OCI-LY1 (cell line): ENCODE data around the gene VMA21.

ENCODE experiments used
- EZH2 ChIP-seq: fragments of 200-600 bp; sonication (generic), shearing (Covaris generic); IDR thresholded peaks from 2 replicates; pipeline ENCODE4 v1.8.0; 2017; ENCODE audit warnings: borderline replicate concordance, mixed run types, mild to moderate bottlenecking, antibody characterized with exemption, low read length, moderate library complexity, mixed read lengths
- TF ChIP-seq, protein P1 (sequence below): fragments of 200-600 bp; sonication (generic), shearing (Covaris generic); IDR thresholded peaks from 2 replicates; pipeline ENCODE4 v1.5.1; 2017; ENCODE audit warnings: mild to moderate bottlenecking, antibody characterized with exemption, low read length, moderate library complexity, mixed read lengths

DNA sequence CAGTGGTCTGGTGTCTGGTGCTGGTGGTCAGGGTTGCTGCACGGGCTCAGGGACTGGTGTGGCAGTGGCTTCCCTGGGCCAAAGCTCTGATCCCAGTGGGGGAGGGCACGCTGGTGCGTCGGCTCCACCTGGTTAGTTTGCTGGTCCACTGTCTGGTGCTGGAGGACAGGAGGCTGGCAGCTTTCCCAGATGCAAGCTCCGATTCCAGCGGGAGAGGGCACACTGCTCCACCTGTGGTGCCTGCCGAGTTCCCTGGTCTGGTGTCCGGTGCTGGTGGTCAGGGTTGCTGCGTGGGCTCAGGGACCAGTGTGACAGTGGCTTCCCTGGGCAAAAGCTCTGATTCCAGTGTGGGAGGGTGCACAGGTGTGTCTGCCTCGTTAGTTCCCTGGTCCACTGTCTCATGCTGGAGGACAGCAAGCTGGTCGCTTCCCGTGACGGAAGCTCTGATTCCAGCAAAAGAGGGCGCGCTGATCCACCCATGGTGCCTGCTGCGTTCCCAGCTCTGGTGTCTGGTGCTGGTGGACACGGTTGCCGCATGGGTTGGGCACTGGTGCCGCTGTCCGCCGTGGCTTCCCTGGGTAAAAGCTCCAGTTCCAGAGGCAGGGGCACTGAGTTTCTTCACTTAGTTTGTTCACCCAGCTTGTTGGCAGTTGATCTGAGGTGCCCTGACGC lies 5.8 kb downstream of the VMA21 start:
- TF ChIP-seq, protein P1, sequence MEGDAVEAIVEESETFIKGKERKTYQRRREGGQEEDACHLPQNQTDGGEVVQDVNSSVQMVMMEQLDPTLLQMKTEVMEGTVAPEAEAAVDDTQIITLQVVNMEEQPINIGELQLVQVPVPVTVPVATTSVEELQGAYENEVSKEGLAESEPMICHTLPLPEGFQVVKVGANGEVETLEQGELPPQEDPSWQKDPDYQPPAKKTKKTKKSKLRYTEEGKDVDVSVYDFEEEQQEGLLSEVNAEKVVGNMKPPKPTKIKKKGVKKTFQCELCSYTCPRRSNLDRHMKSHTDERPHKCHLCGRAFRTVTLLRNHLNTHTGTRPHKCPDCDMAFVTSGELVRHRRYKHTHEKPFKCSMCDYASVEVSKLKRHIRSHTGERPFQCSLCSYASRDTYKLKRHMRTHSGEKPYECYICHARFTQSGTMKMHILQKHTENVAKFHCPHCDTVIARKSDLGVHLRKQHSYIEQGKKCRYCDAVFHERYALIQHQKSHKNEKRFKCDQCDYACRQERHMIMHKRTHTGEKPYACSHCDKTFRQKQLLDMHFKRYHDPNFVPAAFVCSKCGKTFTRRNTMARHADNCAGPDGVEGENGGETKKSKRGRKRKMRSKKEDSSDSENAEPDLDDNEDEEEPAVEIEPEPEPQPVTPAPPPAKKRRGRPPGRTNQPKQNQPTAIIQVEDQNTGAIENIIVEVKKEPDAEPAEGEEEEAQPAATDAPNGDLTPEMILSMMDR, result no peak
- no peak for TF ChIP-seq EZH2
